AG09319 (cell line): ENCODE results near the gene FHIT.

Experiments
- DNase-seq: peaks from one replicate; pipeline ENCODE4 v3.0.0-alpha.2; 2010; ENCODE audit warnings: low read depth; ENCODE audit errors: extremely low read depth
- CTCF ChIP-seq: IDR thresholded peaks from 2 replicates; pipeline ENCODE4 v1.5.1; 2011; ENCODE audit warnings: low read depth, mild to moderate bottlenecking, inconsistent platforms, low read length, moderate library complexity

The FHIT gene

GRCh38 chr3:59867185-59868002 lies 1383.9 kb downstream of the FHIT start:
- TF ChIP-seq CTCF = no peak
- no peak for DNase-seq

GRCh38 chr3:59866076-59866475 lies 1385.2 kb downstream of the FHIT start:
- DNase-seq = no peak
- no peak for TF ChIP-seq CTCF

GRCh38 chr3:59865351-59865750 lies 1385.9 kb downstream of the FHIT start:
- no peak for DNase-seq
- TF ChIP-seq CTCF = no peak

- DNase-seq = no peak
Observed at GRCh38 chr3:59862686-59863085, 1388.6 kb downstream of the FHIT start.

GRCh38 chr3:59857589-59858346 lies 1393.5 kb downstream of the FHIT start:
- peak; percentile 56 for DNase-seq
- TF ChIP-seq CTCF = peak; percentile 98

More at GRCh38 chr3:59862686-59863085, 1388.6 kb downstream of the FHIT start:
- no peak for TF ChIP-seq CTCF

- TF ChIP-seq CTCF = no peak
Observed at GRCh38 chr3:59856934-59857460, 1394.3 kb downstream of the FHIT start.

More at GRCh38 chr3:59856934-59857460, 1394.3 kb downstream of the FHIT start:
- no peak for DNase-seq
